Colonic mucosa (tissue), 4 donors: Measurements from ENCODE around the gene SLC18A3. TPM values are rescaled to one million over a fixed set of nuclear protein-coding genes. Genes with fewer than 3 reads are reported as not detected.

Experiments used
- DNase-seq: peaks from one replicate; pipeline ENCODE4 v3.0.0-alpha.2; 2020
- H3K27ac ChIP-seq: fragments of 200-600 bp; one replicate; pipeline ENCODE4 v1.8.0; 2021
- H3K27me3 ChIP-seq: fragments of 200-600 bp; one replicate; pipeline ENCODE4 v1.8.0; 2021
- H3K36me3 ChIP-seq: fragments of 200-600 bp; one replicate; pipeline ENCODE4 v1.8.0; 2021
- H3K4me1 ChIP-seq: fragments of 200-600 bp; one replicate; pipeline ENCODE4 v1.8.0; 2021; ENCODE audit warnings: mild to moderate bottlenecking
- H3K4me3 ChIP-seq: fragments of 200-600 bp; one replicate; pipeline ENCODE4 v1.8.0; 2021
- H3K9ac ChIP-seq, 2 donors: one replicate each; pipeline ENCODE4 v1.7.0; 2013; ENCODE audit warnings: control low read depth in 2 of 2, low read depth in 2 of 2, low read length in 2 of 2
- H3K9me3 ChIP-seq: fragments of 200-600 bp; one replicate; pipeline ENCODE4 v1.8.0; 2021
- CTCF ChIP-seq: fragments of 200-600 bp; IDR thresholded peaks from one replicate; pipeline ENCODE4 v1.8.0; 2022; ENCODE audit warnings: antibody characterized with exemption, mild to moderate bottlenecking
- intact Hi-C: fragments of 100-400 bp; cut with DNase I; formaldehyde crosslinking; loops from one replicate; pipeline ENCODE4 v1.14.1; 2022
- total RNA-seq, 2 donors: library from RNA; stranded (reverse); fragmentation: NEBNext Ultra II Directional in 1 of 2; extraction: Animal tissue kit (Norgen Biotek cat#: 25700) in 1 of 2; gene quantifications; one replicate each; pipeline ENCODE4 v1.2.1, GENCODE V29; 2021
- donor health status: healthy.
- donor health status: DM: no; HTN: no; CAD: no.
- donor health status: DM: no; HTN: no; CAD: no.

Gene SLC18A3
- total RNA-seq, 2 donors from 2014 or later: 0.42 TPM; not detected in 1

- TF ChIP-seq CTCF: no peak
- intact Hi-C loops: no loop called here
- no peaks in the 10 kb centered on the region for H3K36me3 ChIP-seq
- H3K27ac ChIP-seq: no peak overlapping the region
- no peaks in the 10 kb centered on the region for H3K9me3 ChIP-seq
- H3K4me1 ChIP-seq: no peaks in the 10 kb centered on the region
- DNase-seq: no peak
- H3K4me3 ChIP-seq: no peak overlapping the region
- H3K9ac ChIP-seq: no peak overlapping the region
- no peaks in the 10 kb centered on the region for H3K27me3 ChIP-seq
Measured at GRCh38 chr10:49647985-49648795, 38.1 kb downstream of the SLC18A3 start.

GRCh38 chr10:49649294-49649693 lies 39.2 kb downstream of the SLC18A3 start:
- Histone ChIP-seq H3K9me3 (no peaks in the 10 kb centered on the region), H3K4me1 (no peaks in the 10 kb centered on the region), H3K36me3 (no peaks in the 10 kb centered on the region), H3K27ac (no peak overlapping the region), H3K9ac (no peak overlapping the region), H3K27me3 (no peaks in the 10 kb centered on the region), H3K4me3 (no peak overlapping the region)
- DNase-seq: no peak
- intact Hi-C loops: no loop called here
- no peak for TF ChIP-seq CTCF

GRCh38 chr10:49649936-49650723 lies 40.0 kb downstream of the SLC18A3 start:
- Histone ChIP-seq H3K4me3 (no peak overlapping the region), H3K27me3 (no peaks in the 10 kb centered on the region), H3K36me3 (no peaks in the 10 kb centered on the region), H3K4me1 (no peaks in the 10 kb centered on the region), H3K9me3 (no peaks in the 10 kb centered on the region), H3K9ac (no peak overlapping the region), H3K27ac (no peak overlapping the region)
- no peak for TF ChIP-seq CTCF
- DNase-seq: no peak
- intact Hi-C loops: no loop called here

- Histone ChIP-seq H3K36me3 (no peaks in the 10 kb centered on the region), H3K9ac (no peak overlapping the region), H3K27ac (no peak overlapping the region), H3K4me3 (no peak overlapping the region), H3K9me3 (no peaks in the 10 kb centered on the region), H3K27me3 (no peaks in the 10 kb centered on the region), H3K4me1 (no peaks in the 10 kb centered on the region)
- TF ChIP-seq CTCF: no peak
- intact Hi-C loops: no loop called here
- DNase-seq: no peak
Measured at GRCh38 chr10:49650724-49651034, 40.6 kb downstream of the SLC18A3 start.

- intact Hi-C loops: no loop called here
Measured at GRCh38 chr10:49651039-49651835, 41.1 kb downstream of the SLC18A3 start.

More at GRCh38 chr10:49651039-49651835, 41.1 kb downstream of the SLC18A3 start:
- Histone ChIP-seq H3K4me3 (no peak overlapping the region), H3K9me3 (no peaks in the 10 kb centered on the region), H3K27ac (no peak overlapping the region), H3K4me1 (no peaks in the 10 kb centered on the region), H3K27me3 (no peaks in the 10 kb centered on the region), H3K36me3 (no peaks in the 10 kb centered on the region), H3K9ac (no peak overlapping the region)
- TF ChIP-seq CTCF: no peak
- DNase-seq: no peak
